ENCODE measurements around the gene RNF214. TPM values are rescaled to one million over a fixed set of nuclear protein-coding genes. Genes with fewer than 3 reads are reported as not detected.

The RNF214 gene
- total and polyA plus RNA-seq, 10 of the 15 experiments (the other 5 are each of a cell fraction or from before 2014, with no cell fraction given), result 4.8 to 16.8 (median 10.5) TPM

DNA sequence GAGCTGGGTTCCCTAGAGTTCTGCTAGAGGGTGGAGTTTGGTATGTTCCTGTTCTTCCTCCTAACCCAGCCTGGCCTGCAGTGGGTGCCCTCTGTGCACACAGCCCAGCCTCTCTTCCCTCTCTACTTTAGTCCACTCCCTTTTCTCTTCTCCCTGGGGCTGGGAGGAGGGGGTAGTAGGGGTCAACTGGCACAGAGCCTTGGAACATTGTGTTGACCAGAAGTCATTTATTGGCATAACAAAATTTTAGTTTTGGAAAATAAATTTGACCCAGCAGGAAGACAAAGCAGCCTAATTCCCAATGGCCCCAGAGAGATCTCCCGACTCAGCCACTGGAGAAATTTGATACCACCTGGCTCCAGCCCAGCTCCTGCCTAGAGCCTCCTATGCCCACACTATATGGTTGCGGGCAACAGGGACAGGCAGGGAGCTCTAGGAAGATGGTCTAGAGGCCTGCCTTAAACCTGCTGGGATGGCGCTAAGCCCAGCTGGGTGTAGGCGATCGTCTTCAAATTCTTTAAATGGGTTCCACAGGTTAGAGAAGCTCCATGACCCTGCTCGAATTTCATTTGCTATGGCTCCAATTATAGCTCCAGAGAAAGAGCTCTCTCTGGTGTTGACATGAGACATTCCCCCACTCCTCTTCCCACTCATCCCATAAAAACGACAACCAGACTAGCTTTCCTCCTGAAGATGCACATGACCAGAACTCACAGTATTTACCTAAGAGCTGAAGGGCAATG, 10.5 kb upstream of the RNF214 start:
- CTCF ChIA-PET, result interaction anchor here (0.7 to 17.3 kb wide), 5 partner anchors 8 to 278 kb away, joined by 3 to 422 read pairs (median 3); partner anchors contain the start of genes PCSK7, RNF214 and SIDT2
- in situ Hi-C loops (cut with MboI), result no loop called here

More for the DNA sequence above, 10.5 kb upstream of the RNF214 start:
- no peak overlapping the region for H3K4me2 ChIP-seq (ENCODE audit: control insufficient read depth, insufficient read depth)
- H3K27ac ChIP-seq (ENCODE audit: control insufficient read depth, insufficient read depth), result no peak overlapping the region
- ATAC-seq, result no peak
- intact Hi-C loops (cut with micrococcal nuclease; ENCODE audit: unreplicated experiment), result no loop called here
- 97% methylated on average over 7 of the region's 7 CpGs for WGBS (ENCODE audit: insufficient coverage, insufficient replicate concordance, low lambda C conversion rate, missing lambda C conversion rate)
- H3K9ac ChIP-seq (ENCODE audit: control insufficient read depth, insufficient read depth, low read length), result no peak overlapping the region
- no peaks in the 10 kb centered on the region for H3K79me2 ChIP-seq (ENCODE audit: control insufficient read depth, insufficient read depth, low read length)
- no peak overlapping the region for H3K4me3 ChIP-seq
- ChIA-PET RAD21 (ENCODE audit: unreplicated experiment) (interaction anchor here (0.7 to 0.9 kb wide), 2 partner anchors 10 to 116 kb away, joined by 3 read pairs; no protein-coding TSS in a partner anchor), SMC1A (ENCODE audit: uncharacterized antibody, unreplicated experiment) (interaction anchor here (0.7 to 12.2 kb wide), 3 partner anchors 10 to 41 kb away, joined by 3 to 187 read pairs (median 15); partner anchors contain the start of gene SIDT2), POLR2A (interaction anchor here (0.6 kb wide), 1 partner anchor 42 kb away, joined by 9 read pairs; no protein-coding TSS in a partner anchor)
- no peaks in the 10 kb centered on the region for H3K9me3 ChIP-seq (replicated peaks; ENCODE audit: control insufficient read depth, insufficient read depth, low read length)
- TF ChIP-seq IRF4 (IDR thresholded peaks at IDR 0.05; ENCODE audit: low read depth, low read length), result no peak
- no peak for TF ChIP-seq PAX8 (IDR thresholded peaks at IDR 0.05)
- no peak for TF ChIP-seq HSF1 (IDR thresholded peaks at IDR 0.05; ENCODE audit: low read depth, low read length)
- no peak for TF ChIP-seq ZBTB11 (CRISPR knock-in tag; IDR thresholded peaks at IDR 0.05)
- no peak for TF ChIP-seq BCL11A (IDR thresholded peaks at IDR 0.05; ENCODE audit: low read depth, low read length)
- TF ChIP-seq ZNF274 (IDR thresholded peaks at IDR 0.05; ENCODE audit: insufficient read depth, insufficient read length), result no peak
- TF ChIP-seq, protein P1, sequence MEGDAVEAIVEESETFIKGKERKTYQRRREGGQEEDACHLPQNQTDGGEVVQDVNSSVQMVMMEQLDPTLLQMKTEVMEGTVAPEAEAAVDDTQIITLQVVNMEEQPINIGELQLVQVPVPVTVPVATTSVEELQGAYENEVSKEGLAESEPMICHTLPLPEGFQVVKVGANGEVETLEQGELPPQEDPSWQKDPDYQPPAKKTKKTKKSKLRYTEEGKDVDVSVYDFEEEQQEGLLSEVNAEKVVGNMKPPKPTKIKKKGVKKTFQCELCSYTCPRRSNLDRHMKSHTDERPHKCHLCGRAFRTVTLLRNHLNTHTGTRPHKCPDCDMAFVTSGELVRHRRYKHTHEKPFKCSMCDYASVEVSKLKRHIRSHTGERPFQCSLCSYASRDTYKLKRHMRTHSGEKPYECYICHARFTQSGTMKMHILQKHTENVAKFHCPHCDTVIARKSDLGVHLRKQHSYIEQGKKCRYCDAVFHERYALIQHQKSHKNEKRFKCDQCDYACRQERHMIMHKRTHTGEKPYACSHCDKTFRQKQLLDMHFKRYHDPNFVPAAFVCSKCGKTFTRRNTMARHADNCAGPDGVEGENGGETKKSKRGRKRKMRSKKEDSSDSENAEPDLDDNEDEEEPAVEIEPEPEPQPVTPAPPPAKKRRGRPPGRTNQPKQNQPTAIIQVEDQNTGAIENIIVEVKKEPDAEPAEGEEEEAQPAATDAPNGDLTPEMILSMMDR (IDR thresholded peaks at IDR 0.05 in 2 of 3, conservative IDR thresholded peaks at IDR 0.05 in 1 of 3; ENCODE audit: control insufficient read depth in 2 of 3, extremely low read depth in 1 of 3, insufficient read depth in 1 of 3, low read depth in 3 of 3, low read length in 3 of 3), result no peak
- TF ChIP-seq KDM1A (IDR thresholded peaks at IDR 0.05; ENCODE audit: borderline replicate concordance), result no peak
- TF ChIP-seq, protein P2, sequence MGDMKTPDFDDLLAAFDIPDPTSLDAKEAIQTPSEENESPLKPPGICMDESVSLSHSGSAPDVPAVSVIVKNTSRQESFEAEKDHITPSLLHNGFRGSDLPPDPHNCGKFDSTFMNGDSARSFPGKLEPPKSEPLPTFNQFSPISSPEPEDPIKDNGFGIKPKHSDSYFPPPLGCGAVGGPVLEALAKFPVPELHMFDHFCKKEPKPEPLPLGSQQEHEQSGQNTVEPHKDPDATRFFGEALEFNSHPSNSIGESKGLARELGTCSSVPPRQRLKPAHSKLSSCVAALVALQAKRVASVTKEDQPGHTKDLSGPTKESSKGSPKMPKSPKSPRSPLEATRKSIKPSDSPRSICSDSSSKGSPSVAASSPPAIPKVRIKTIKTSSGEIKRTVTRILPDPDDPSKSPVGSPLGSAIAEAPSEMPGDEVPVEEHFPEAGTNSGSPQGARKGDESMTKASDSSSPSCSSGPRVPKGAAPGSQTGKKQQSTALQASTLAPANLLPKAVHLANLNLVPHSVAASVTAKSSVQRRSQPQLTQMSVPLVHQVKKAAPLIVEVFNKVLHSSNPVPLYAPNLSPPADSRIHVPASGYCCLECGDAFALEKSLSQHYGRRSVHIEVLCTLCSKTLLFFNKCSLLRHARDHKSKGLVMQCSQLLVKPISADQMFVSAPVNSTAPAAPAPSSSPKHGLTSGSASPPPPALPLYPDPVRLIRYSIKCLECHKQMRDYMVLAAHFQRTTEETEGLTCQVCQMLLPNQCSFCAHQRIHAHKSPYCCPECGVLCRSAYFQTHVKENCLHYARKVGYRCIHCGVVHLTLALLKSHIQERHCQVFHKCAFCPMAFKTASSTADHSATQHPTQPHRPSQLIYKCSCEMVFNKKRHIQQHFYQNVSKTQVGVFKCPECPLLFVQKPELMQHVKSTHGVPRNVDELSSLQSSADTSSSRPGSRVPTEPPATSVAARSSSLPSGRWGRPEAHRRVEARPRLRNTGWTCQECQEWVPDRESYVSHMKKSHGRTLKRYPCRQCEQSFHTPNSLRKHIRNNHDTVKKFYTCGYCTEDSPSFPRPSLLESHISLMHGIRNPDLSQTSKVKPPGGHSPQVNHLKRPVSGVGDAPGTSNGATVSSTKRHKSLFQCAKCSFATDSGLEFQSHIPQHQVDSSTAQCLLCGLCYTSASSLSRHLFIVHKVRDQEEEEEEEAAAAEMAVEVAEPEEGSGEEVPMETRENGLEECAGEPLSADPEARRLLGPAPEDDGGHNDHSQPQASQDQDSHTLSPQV (IDR thresholded peaks at IDR 0.05), result no peak
- no peak for TF ChIP-seq POLR2AphosphoS2 (IDR thresholded peaks at IDR 0.05; ENCODE audit: low read depth, low read length)
- no peaks in the 10 kb centered on the region; the same call in 1 of the 2 replicates for H4K20me1 ChIP-seq (ENCODE audit: control insufficient read depth, insufficient read depth)
- BruUV-seq (replicated peaks), result no TSS peak
- no peak for DNase-seq (ENCODE audit: low read depth, low spot score)
- H3K4me1 ChIP-seq (ENCODE audit: control insufficient read depth, insufficient read depth, low read length), result no peaks in the 10 kb centered on the region; the same call in 1 of the 2 replicates
- H2AFZ ChIP-seq (ENCODE audit: control insufficient read depth, low read depth, low read length), result no peak overlapping the region
- H3K36me3 ChIP-seq (ENCODE audit: control insufficient read depth in 2 of 2, insufficient read depth in 2 of 2, low read length in 1 of 2), result peaks cover 34 to 47% of the 10 kb centered on the region in 2 experiments; a peak in 3 of 4 replicates
- no peak for FAIRE-seq
- no peaks in the 10 kb centered on the region for H3K27me3 ChIP-seq (replicated peaks in 1 of 2; ENCODE audit: control insufficient read depth in 2 of 2, insufficient read depth in 2 of 2, low read length in 1 of 2)
